HepG2 (cell line): ENCODE data around the gene SLC26A3. TPM values are rescaled to one million over a fixed set of nuclear protein-coding genes. Genes with fewer than 3 reads are reported as not detected.

ENCODE experiments used
- ASH2L ChIP-seq: fragments of 300-600, 200-600 bp; sonication (generic); IDR thresholded peaks from 2 replicates; pipeline ENCODE4 v1.7.0; 2017; ENCODE audit warnings: low read depth, mild to moderate bottlenecking, moderate library complexity, mixed read lengths, low read length; ENCODE audit not compliant: insufficient read length
- CREM ChIP-seq, 2 experiments: sonication (generic) in 1 of 2; formaldehyde crosslinking in 1 of 2; IDR thresholded peaks; 2 replicates each; pipeline versions ENCODE4 v1.4.0 to v1.6.1; 2016 to 2020; ENCODE audit warnings: antibody characterized with exemption in 1 of 2, mild to moderate bottlenecking in 1 of 2, missing genetic modification reagents in 1 of 2
- HMG20B ChIP-seq: conservative IDR thresholded peaks from 2 replicates; pipeline ENCODE4 v1.6.1; 2016; ENCODE audit warnings: missing genetic modification reagents, missing compliant biosample characterization
- JUNB ChIP-seq: sonication (generic); formaldehyde crosslinking; IDR thresholded peaks from 2 replicates; pipeline ENCODE4 v1.8.0; 2022; ENCODE audit warnings: missing genetic modification reagents, mild to moderate bottlenecking, borderline replicate concordance
- SKI ChIP-seq: fragments of 450-650 bp; IDR thresholded peaks from one replicate; pipeline ENCODE4 v1.6.1; 2018; ENCODE audit warnings: mild to moderate bottlenecking; ENCODE audit not compliant: partially characterized antibody
- TOPORS ChIP-seq: sonication (generic); formaldehyde crosslinking; IDR thresholded peaks from 2 replicates; pipeline ENCODE4 v1.8.0; 2023; ENCODE audit warnings: mild to moderate bottlenecking, missing genetic modification reagents
- ZNF546 ChIP-seq: sonication (generic); formaldehyde crosslinking; conservative IDR thresholded peaks from 2 replicates; pipeline ENCODE4 v1.8.1; 2023; ENCODE audit warnings: mild to moderate bottlenecking, missing genetic modification reagents
- ZNF572 ChIP-seq: sonication (generic); formaldehyde crosslinking; IDR thresholded peaks from 2 replicates; pipeline ENCODE4 v1.5.1; 2020; ENCODE audit warnings: mild to moderate bottlenecking, missing genetic modification reagents
- ZNF605 ChIP-seq: sonication (generic); formaldehyde crosslinking; IDR thresholded peaks from 2 replicates; pipeline ENCODE4 v1.8.0; 2022; ENCODE audit warnings: mild to moderate bottlenecking, missing genetic modification reagents
- ZNF737 ChIP-seq: sonication (generic); formaldehyde crosslinking; IDR thresholded peaks from 2 replicates; pipeline ENCODE4 v1.5.0; 2020; ENCODE audit warnings: missing genetic modification reagents, mild to moderate bottlenecking, borderline replicate concordance
- ZNF777 ChIP-seq: sonication (generic); formaldehyde crosslinking; IDR thresholded peaks from 2 replicates; pipeline ENCODE4 v1.4.0; 2020; ENCODE audit warnings: missing genetic modification reagents
- ZSCAN22 ChIP-seq: sonication (generic); formaldehyde crosslinking; IDR thresholded peaks from 2 replicates; pipeline ENCODE4 v1.4.0; 2020; ENCODE audit warnings: mild to moderate bottlenecking, missing genetic modification reagents
- polyA plus RNA-seq, 8 experiments: library from polyadenylated mRNA; depleted of rRNA in 3 of 8; stranded (reverse) in 7 of 8; unstranded in 1 of 8; fragments of >200 nt; fragmentation: Illumina TruSeq in 4 of 8; extraction: Trizol in 4 of 8; gene quantifications; 2 replicates each; pipeline versions ENCODE4 v1.2.1 to v1.2.3, GENCODE V29; 2011 to 2016; ENCODE audit warnings: low read depth in 4 of 8, missing spikeins in 1 of 8, mixed read lengths in 1 of 8; ENCODE audit not compliant: insufficient read depth in 1 of 8
- total RNA-seq, 5 experiments: library from RNA; depleted of rRNA; stranded (reverse); fragments of >200 nt; fragmentation: Illumina TruSeq; extraction: Trizol; gene quantifications; 2 replicates each; pipeline ENCODE4 v1.2.3, GENCODE V29; 2016; ENCODE audit warnings: low read depth in 1 of 5
- TF ChIP-seq, protein P1 (sequence below), 2 experiments: fragments of 450-650 bp in 1 of 2; sonication (generic) in 1 of 2; formaldehyde crosslinking in 1 of 2; IDR thresholded peaks; 2 replicates each; pipeline versions ENCODE4 v1.6.1 to v1.8.0; 2016 to 2022; ENCODE audit warnings: antibody characterized with exemption in 1 of 2, mild to moderate bottlenecking in 1 of 2, missing genetic modification reagents in 1 of 2
- TF ChIP-seq, protein P2 (sequence below): conservative IDR thresholded peaks from 2 replicates; pipeline ENCODE4 v1.6.1; 2018; ENCODE audit warnings: missing genetic modification reagents
- TF ChIP-seq, protein P3 (sequence below): sonication (generic); formaldehyde crosslinking; IDR thresholded peaks from 2 replicates; pipeline ENCODE4 v1.4.0; 2020; ENCODE audit warnings: mild to moderate bottlenecking, missing genetic modification reagents
- TF ChIP-seq, protein P4 (sequence below): IDR thresholded peaks from 2 replicates; pipeline ENCODE4 v1.6.1; 2012; ENCODE audit warnings: low read depth, low read length, improper control_type of control experiment

SLC26A3 gene
- total and polyA plus RNA-seq, 2 of the 13 experiments (the other 11 are each of a cell fraction or from before 2014, with no cell fraction given) = 0.11 to 0.30 TPM

DNA sequence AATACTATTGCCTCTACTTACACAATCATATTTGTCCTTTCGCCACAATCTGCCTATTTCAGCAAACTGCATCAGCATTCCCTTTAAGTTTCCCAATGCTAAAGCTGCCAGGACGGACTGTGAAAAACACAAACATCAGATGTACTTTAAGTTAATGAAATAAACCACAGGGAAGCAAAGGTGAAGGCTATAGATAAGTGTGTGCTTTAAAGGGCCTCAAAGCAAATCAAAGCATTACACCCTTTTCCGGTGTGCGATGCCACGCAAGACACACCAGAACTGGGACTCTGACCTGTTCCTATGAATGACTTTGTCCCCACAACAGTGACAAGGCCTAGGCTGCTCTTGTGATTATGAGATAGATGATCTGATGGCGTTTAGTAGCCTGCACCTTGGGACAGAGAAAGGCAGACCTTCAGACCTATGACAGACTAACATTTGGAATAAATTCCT, 23.4 kb downstream of the SLC26A3 start (continued):
- TF ChIP-seq, protein P1, sequence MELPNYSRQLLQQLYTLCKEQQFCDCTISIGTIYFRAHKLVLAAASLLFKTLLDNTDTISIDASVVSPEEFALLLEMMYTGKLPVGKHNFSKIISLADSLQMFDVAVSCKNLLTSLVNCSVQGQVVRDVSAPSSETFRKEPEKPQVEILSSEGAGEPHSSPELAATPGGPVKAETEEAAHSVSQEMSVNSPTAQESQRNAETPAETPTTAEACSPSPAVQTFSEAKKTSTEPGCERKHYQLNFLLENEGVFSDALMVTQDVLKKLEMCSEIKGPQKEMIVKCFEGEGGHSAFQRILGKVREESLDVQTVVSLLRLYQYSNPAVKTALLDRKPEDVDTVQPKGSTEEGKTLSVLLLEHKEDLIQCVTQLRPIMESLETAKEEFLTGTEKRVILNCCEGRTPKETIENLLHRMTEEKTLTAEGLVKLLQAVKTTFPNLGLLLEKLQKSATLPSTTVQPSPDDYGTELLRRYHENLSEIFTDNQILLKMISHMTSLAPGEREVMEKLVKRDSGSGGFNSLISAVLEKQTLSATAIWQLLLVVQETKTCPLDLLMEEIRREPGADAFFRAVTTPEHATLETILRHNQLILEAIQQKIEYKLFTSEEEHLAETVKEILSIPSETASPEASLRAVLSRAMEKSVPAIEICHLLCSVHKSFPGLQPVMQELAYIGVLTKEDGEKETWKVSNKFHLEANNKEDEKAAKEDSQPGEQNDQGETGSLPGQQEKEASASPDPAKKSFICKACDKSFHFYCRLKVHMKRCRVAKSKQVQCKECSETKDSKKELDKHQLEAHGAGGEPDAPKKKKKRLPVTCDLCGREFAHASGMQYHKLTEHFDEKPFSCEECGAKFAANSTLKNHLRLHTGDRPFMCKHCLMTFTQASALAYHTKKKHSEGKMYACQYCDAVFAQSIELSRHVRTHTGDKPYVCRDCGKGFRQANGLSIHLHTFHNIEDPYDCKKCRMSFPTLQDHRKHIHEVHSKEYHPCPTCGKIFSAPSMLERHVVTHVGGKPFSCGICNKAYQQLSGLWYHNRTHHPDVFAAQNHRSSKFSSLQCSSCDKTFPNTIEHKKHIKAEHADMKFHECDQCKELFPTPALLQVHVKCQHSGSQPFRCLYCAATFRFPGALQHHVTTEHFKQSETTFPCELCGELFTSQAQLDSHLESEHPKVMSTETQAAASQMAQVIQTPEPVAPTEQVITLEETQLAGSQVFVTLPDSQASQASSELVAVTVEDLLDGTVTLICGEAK (IDR thresholded peaks at IDR 0.05) = no peak
- TF ChIP-seq, protein P1 (CRISPR knock-in tag; IDR thresholded peaks at IDR 0.05) = peak; percentile 26; the same call in 1 of the 2 replicates
- TF ChIP-seq, protein P2, sequence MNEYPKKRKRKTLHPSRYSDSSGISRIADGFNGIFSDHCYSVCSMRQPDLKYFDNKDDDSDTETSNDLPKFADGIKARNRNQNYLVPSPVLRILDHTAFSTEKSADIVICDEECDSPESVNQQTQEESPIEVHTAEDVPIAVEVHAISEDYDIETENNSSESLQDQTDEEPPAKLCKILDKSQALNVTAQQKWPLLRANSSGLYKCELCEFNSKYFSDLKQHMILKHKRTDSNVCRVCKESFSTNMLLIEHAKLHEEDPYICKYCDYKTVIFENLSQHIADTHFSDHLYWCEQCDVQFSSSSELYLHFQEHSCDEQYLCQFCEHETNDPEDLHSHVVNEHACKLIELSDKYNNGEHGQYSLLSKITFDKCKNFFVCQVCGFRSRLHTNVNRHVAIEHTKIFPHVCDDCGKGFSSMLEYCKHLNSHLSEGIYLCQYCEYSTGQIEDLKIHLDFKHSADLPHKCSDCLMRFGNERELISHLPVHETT (CRISPR knock-in tag) = no peak
- TF ChIP-seq, protein P3, sequence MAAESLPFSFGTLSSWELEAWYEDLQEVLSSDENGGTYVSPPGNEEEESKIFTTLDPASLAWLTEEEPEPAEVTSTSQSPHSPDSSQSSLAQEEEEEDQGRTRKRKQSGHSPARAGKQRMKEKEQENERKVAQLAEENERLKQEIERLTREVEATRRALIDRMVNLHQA (CRISPR knock-in tag) = peak; percentile 87; the same call in 1 of the 2 replicates
- TF ChIP-seq TOPORS (0 out of 2 replicates have a peak, but pooled peaks have one; percentile 64), SKI (peak; percentile 58), CREM (IDR thresholded peaks at IDR 0.05) (peak; percentile 95), CREM (CRISPR knock-in tag; IDR thresholded peaks at IDR 0.05) (no peak), JUNB (CRISPR knock-in tag) (peak; percentile 37; the same call in 1 of the 2 replicates), ZNF737 (CRISPR knock-in tag) (no peak), HMG20B (peak; percentile 98), ZNF546 (CRISPR knock-in tag) (no peak), ZNF572 (no peak), ZSCAN22 (peak; percentile 91; the same call in 1 of the 2 replicates), ASH2L (peak; percentile 72), ZNF777 (CRISPR knock-in tag) (no peak), ZNF605 (peak; percentile 89)
- TF ChIP-seq, protein P4, sequence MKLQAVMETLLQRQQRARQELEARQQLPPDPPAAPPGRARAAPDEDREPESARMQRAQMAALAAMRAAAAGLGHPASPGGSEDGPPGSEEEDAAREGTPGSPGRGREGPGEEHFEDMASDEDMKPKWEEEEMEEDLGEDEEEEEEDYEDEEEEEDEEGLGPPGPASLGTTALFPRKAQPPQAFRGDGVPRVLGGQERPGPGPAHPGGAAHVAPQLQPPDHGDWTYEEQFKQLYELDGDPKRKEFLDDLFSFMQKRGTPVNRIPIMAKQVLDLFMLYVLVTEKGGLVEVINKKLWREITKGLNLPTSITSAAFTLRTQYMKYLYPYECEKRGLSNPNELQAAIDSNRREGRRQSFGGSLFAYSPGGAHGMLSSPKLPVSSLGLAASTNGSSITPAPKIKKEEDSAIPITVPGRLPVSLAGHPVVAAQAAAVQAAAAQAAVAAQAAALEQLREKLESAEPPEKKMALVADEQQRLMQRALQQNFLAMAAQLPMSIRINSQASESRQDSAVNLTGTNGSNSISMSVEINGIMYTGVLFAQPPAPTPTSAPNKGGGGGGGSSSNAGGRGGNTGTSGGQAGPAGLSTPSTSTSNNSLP = peak; percentile 93
